Measurements from ENCODE around the gene EIF3D. TPM values are rescaled to one million over a fixed set of nuclear protein-coding genes. Genes with fewer than 3 reads are reported as not detected.

EIF3D gene
- total RNA-seq, 1 donor: 393 TPM

DNA sequence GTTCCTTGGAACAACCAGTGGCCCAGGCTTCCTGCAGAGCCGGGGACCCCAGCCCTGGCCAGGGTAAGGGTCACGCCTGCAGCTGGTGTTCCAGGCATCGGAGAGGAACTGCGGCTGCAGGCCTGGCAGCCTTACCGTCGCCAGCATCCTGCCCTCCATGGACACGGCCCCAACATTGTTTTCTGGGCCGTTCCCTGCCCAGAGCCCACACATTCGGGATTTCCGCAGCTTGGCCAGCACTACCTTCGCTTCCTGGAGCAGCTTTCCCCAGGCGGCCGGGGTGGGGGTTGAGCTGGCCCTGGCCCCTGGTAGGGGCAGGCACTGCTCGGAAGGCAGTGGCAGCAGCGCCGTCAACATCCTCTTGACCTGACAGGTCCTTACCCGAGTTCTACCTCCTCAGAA is 65.2 kb downstream of the EIF3D start:
- no peak for DNase-seq (ENCODE audit: insufficient read length, low spot score, missing footprints)
- H3K27me3 ChIP-seq (ENCODE audit: insufficient read depth, low read length): no peaks in the 10 kb centered on the region
- TF ChIP-seq, protein P1, sequence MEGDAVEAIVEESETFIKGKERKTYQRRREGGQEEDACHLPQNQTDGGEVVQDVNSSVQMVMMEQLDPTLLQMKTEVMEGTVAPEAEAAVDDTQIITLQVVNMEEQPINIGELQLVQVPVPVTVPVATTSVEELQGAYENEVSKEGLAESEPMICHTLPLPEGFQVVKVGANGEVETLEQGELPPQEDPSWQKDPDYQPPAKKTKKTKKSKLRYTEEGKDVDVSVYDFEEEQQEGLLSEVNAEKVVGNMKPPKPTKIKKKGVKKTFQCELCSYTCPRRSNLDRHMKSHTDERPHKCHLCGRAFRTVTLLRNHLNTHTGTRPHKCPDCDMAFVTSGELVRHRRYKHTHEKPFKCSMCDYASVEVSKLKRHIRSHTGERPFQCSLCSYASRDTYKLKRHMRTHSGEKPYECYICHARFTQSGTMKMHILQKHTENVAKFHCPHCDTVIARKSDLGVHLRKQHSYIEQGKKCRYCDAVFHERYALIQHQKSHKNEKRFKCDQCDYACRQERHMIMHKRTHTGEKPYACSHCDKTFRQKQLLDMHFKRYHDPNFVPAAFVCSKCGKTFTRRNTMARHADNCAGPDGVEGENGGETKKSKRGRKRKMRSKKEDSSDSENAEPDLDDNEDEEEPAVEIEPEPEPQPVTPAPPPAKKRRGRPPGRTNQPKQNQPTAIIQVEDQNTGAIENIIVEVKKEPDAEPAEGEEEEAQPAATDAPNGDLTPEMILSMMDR (IDR thresholded peaks at IDR 0.05; ENCODE audit: extremely low read depth, low read depth, low read length): no peak
- no peaks in the 10 kb centered on the region for H4K20me1 ChIP-seq (ENCODE audit: insufficient read depth, low read length)
- no peak overlapping the region for H2AFZ ChIP-seq (ENCODE audit: low read length)
- no peaks in the 10 kb centered on the region for H3K36me3 ChIP-seq (ENCODE audit: insufficient read depth, low read length)
- H3K79me2 ChIP-seq (ENCODE audit: insufficient read depth, low read length): peaks cover 5% of the 10 kb centered on the region
- H3K4me1 ChIP-seq (ENCODE audit: insufficient read depth, low read length): peaks cover 47% of the 10 kb centered on the region
- H3K4me3 ChIP-seq (ENCODE audit: insufficient read depth, low read length): no peak overlapping the region
- no peak overlapping the region for H3K27ac ChIP-seq (ENCODE audit: low read depth, low read length)
- H3K9me3 ChIP-seq (ENCODE audit: low read depth, low read length): no peaks in the 10 kb centered on the region
- H3K4me2 ChIP-seq (ENCODE audit: insufficient read depth, low read length): no peak overlapping the region

DNA sequence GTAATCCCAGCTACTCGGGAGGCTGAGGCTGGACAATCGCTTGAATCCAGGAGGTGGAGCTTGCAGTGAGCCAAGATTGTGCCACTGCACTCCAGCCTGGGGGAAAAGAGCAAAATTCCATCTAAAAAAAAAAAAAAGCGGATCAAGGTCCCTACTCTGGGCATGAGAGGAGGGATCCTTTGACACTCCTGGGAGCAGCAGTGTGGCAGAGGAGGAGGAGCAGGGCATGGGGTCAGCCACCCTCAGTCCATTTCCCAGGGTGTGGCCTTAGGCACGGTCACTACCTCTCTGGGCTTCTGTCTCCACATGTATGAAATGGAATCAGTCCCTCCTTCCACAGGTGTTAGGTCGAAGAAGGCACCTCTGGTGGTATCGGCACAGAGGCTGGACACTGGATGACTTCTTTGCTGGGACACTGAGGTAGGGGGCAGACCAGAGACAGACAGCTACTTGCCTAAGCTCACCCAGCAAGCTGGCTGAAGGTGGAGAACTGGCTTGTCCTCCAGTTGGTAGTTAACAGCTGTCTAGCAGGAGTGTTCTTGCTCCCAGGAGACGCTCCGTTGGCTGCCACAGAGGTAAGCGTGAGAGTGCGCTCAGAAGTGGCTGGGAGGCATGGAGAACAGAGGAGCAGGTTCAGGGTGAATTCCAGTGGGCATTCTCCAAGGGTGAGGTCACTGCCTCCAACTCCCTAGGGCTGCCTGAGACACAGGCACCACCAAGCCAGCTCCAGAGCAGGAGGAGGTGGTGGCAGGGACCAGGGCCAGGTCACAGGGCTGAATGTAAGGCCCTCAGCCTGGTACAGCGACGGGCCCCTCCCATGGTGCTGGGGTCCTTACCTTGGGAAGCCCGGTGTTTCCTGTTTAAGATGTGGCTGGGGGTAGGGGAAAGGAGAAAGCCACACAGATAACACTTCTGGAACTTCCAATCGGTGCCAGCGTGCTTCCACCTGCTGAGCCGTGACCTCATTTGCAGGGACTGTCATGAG is 67.0 kb downstream of the EIF3D start:
- Histone ChIP-seq H2AFZ (ENCODE audit: low read length) (no peak overlapping the region), H3K27ac (ENCODE audit: low read depth, low read length) (peak overlapping the region; percentile 44), H3K4me2 (ENCODE audit: insufficient read depth, low read length) (peak overlapping the region; percentile 22)

More for the DNA sequence above, 67.0 kb downstream of the EIF3D start:
- H4K20me1 ChIP-seq (ENCODE audit: insufficient read depth, low read length): no peaks in the 10 kb centered on the region
- peak; percentile 88 for DNase-seq (ENCODE audit: insufficient read length, low spot score, missing footprints)
- TF ChIP-seq, protein P1 (IDR thresholded peaks at IDR 0.05; ENCODE audit: extremely low read depth, low read depth, low read length): no peak
- H3K36me3 ChIP-seq (ENCODE audit: insufficient read depth, low read length): no peaks in the 10 kb centered on the region
- H3K4me3 ChIP-seq (ENCODE audit: insufficient read depth, low read length): peak overlapping the region; percentile 1
- H3K9me3 ChIP-seq (ENCODE audit: low read depth, low read length): no peaks in the 10 kb centered on the region
- peaks cover 44% of the 10 kb centered on the region for H3K4me1 ChIP-seq (ENCODE audit: insufficient read depth, low read length)
- no peaks in the 10 kb centered on the region for H3K79me2 ChIP-seq (ENCODE audit: insufficient read depth, low read length)
- H3K27me3 ChIP-seq (ENCODE audit: insufficient read depth, low read length): no peaks in the 10 kb centered on the region

Other genes starting within 250 kb of the EIF3D start
- 796 and 964 TPM in 2 replicates for gene MYH9, start 141.2 kb downstream of the EIF3D start, total RNA-seq
- gene TXN2, start 47.5 kb downstream of the EIF3D start, total RNA-seq: 17.4 and 18.6 TPM in 2 replicates
- gene FOXRED2, start 22.1 kb downstream of the EIF3D start, total RNA-seq: 15.9 and 16.3 TPM in 2 replicates
- gene CACNG2, start 174.6 kb upstream of the EIF3D start, total RNA-seq: not detected in 2 replicates
- 22.1 and 27.4 TPM in 2 replicates for gene IFT27, start 247.0 kb upstream of the EIF3D start, total RNA-seq

Measured in osteoblast (primary cell).